SK-N-SH treated with all-trans-retinoic acid at 6 μM for 48 hours (cell line): ENCODE measurements around the gene INKA1.

ENCODE experiments used
- ATAC-seq: fragments of 200-7000 bp; cut with Tn5 transposase; 3 replicates; pipeline ENCODE4 v1.9.1; 2020; ENCODE audit warnings: mild to moderate bottlenecking, moderate library complexity
- ARNTL ChIP-seq: fragments of 450-650 bp; formaldehyde crosslinking; IDR thresholded peaks from 2 replicates; pipeline ENCODE4 v1.5.0; 2020; ENCODE audit warnings: low read depth, mild to moderate bottlenecking, moderate library complexity, borderline replicate concordance
- BACH2 ChIP-seq: fragments of 250-450 bp; sonication (Bioruptor Pico); IDR thresholded peaks from 2 replicates; pipeline ENCODE4 v1.9.0; 2021; ENCODE audit warnings: mild to moderate bottlenecking, borderline replicate concordance
- CSDC2 ChIP-seq: fragments of 250-450 bp; sonication (Bioruptor Pico); IDR thresholded peaks from 2 replicates; pipeline ENCODE4 v1.5.0; 2020; ENCODE audit warnings: mild to moderate bottlenecking, moderate library complexity
- ESRRG ChIP-seq: fragments of 250-450 bp; sonication (Bioruptor Pico); IDR thresholded peaks from 2 replicates; pipeline ENCODE4 v1.6.1; 2021; ENCODE audit warnings: mild to moderate bottlenecking
- OSR1 ChIP-seq: fragments of 250-450 bp; sonication (Bioruptor Pico); IDR thresholded peaks from 2 replicates; pipeline ENCODE4 v1.8.0; 2022; ENCODE audit warnings: moderate library complexity, mild to moderate bottlenecking, inconsistent platforms
- PATZ1 ChIP-seq: fragments of 250-450 bp; sonication (Bioruptor Pico); IDR thresholded peaks from 2 replicates; pipeline ENCODE4 v1.8.0; 2020; ENCODE audit warnings: mild to moderate bottlenecking, moderate library complexity, borderline replicate concordance
- PPARA ChIP-seq: fragments of 250-450 bp; sonication (Bioruptor Pico); IDR thresholded peaks from 2 replicates; pipeline ENCODE4 v1.5.0; 2020; ENCODE audit warnings: mild to moderate bottlenecking, borderline replicate concordance
- RARB ChIP-seq: fragments of 250-450 bp; sonication (Bioruptor Pico); IDR thresholded peaks from 2 replicates; pipeline ENCODE4 v1.8.0; 2021; ENCODE audit warnings: mild to moderate bottlenecking, moderate library complexity
- SNAI2 ChIP-seq: fragments of 250-450 bp; sonication (Bioruptor Pico); IDR thresholded peaks from 2 replicates; pipeline ENCODE4 v1.5.0; 2020; ENCODE audit warnings: mild to moderate bottlenecking, moderate library complexity
- TCF4 ChIP-seq: fragments of 250-450 bp; sonication (Bioruptor Pico); IDR thresholded peaks from 2 replicates; pipeline ENCODE4 v1.8.0; 2021; ENCODE audit warnings: mild to moderate bottlenecking, moderate library complexity, borderline replicate concordance
- TOX ChIP-seq: fragments of 250-450 bp; sonication (Bioruptor Pico); IDR thresholded peaks from 2 replicates; pipeline ENCODE4 v1.8.0; 2021; ENCODE audit warnings: mild to moderate bottlenecking, moderate library complexity, borderline replicate concordance
- TSHZ2 ChIP-seq: fragments of 250-450 bp; sonication (Bioruptor Pico); IDR thresholded peaks from 2 replicates; pipeline ENCODE4 v1.5.0; 2020; ENCODE audit warnings: mild to moderate bottlenecking, moderate library complexity
- ZC3H10 ChIP-seq: fragments of 250-450 bp; sonication (Bioruptor Pico); IDR thresholded peaks from 2 replicates; pipeline ENCODE4 v1.5.1; 2021; ENCODE audit warnings: mild to moderate bottlenecking, moderate library complexity
- ZFP3 ChIP-seq: fragments of 250-450 bp; sonication (Bioruptor Pico); IDR thresholded peaks from 2 replicates; pipeline ENCODE4 v1.5.0; 2020; ENCODE audit warnings: mild to moderate bottlenecking, moderate library complexity
- ZFP30 ChIP-seq: fragments of 450-650 bp; formaldehyde crosslinking; IDR thresholded peaks from 2 replicates; pipeline ENCODE4 v1.5.0; 2022; ENCODE audit warnings: mild to moderate bottlenecking, moderate library complexity
- ZNF565 ChIP-seq: fragments of 450-650 bp; formaldehyde crosslinking; conservative IDR thresholded peaks from 2 replicates; pipeline ENCODE4 v1.5.0; 2020; ENCODE audit warnings: low read depth, mild to moderate bottlenecking, moderate library complexity
- ZNF70 ChIP-seq: fragments of 450-650 bp; formaldehyde crosslinking; IDR thresholded peaks from 2 replicates; pipeline ENCODE4 v1.5.0; 2020; ENCODE audit warnings: mild to moderate bottlenecking, moderate library complexity
- ZNF8 ChIP-seq: fragments of 450-650 bp; formaldehyde crosslinking; IDR thresholded peaks from 2 replicates; pipeline ENCODE4 v1.5.0; 2020; ENCODE audit warnings: mild to moderate bottlenecking, moderate library complexity
- TF ChIP-seq, protein P1 (sequence below): fragments of 250-450 bp; sonication (Bioruptor Pico); IDR thresholded peaks from 2 replicates; pipeline ENCODE4 v1.8.0; 2021; ENCODE audit warnings: low read depth, mild to moderate bottlenecking, moderate library complexity, borderline replicate concordance
- TF ChIP-seq, protein P2 (sequence below): fragments of 250-450 bp; sonication (Bioruptor Pico); IDR thresholded peaks from 2 replicates; pipeline ENCODE4 v1.5.1; 2020; ENCODE audit warnings: low read depth, mild to moderate bottlenecking, moderate library complexity
- TF ChIP-seq, protein P3 (sequence below): fragments of 250-450 bp; sonication (Bioruptor Pico); IDR thresholded peaks from 2 replicates; pipeline ENCODE4 v1.5.1; 2021; ENCODE audit warnings: mild to moderate bottlenecking, moderate library complexity

The INKA1 gene

DNA sequence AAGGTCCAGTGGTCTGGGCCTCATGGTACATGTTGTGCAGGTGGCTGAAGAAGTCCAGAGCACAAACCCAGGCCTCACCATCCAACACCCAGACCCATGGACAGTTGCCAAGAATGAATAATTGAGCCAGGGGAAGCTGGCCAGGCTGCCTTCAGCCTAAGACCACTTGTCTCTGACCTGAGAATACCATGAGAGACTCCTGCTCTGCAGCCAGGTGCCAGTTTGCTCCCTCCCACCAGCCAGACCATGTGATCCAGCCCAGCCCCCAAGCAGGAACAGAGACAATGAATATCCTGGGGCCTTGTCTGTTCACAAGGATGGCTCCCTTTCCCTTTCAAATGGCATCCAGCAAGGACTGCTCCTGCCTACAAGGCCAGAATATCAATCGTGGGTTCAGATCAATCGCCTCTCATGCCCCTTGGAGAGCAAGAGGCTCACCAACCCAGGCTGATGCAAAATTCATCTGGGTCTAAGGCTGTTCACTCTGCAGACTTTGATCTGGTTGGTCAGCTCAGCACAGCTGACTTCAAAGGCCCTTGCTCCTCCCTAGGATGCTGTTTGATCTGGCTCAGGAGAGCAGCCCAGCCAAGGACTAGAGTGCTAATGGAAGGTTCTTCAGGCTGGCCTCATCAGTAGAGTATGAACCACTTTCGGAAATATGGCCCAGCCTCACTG is 39.9 kb downstream of the INKA1 start:
- ATAC-seq = no peak
- no peak for TF ChIP-seq ZFP30
- no peak for TF ChIP-seq ZNF70
- no peak for TF ChIP-seq ZC3H10
- TF ChIP-seq OSR1 = no peak
- TF ChIP-seq, protein P1, sequence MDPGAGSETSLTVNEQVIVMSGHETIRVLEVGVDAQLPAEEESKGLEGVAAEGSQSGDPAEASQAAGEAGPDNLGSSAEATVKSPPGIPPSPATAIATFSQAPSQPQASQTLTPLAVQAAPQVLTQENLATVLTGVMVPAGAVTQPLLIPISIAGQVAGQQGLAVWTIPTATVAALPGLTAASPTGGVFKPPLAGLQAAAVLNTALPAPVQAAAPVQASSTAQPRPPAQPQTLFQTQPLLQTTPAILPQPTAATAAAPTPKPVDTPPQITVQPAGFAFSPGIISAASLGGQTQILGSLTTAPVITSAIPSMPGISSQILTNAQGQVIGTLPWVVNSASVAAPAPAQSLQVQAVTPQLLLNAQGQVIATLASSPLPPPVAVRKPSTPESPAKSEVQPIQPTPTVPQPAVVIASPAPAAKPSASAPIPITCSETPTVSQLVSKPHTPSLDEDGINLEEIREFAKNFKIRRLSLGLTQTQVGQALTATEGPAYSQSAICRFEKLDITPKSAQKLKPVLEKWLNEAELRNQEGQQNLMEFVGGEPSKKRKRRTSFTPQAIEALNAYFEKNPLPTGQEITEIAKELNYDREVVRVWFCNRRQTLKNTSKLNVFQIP (CRISPR knock-in tag) = no peak
- TF ChIP-seq ZNF565 (CRISPR knock-in tag) = no peak
- no peak for TF ChIP-seq ZFP3 (CRISPR knock-in tag)

DNA sequence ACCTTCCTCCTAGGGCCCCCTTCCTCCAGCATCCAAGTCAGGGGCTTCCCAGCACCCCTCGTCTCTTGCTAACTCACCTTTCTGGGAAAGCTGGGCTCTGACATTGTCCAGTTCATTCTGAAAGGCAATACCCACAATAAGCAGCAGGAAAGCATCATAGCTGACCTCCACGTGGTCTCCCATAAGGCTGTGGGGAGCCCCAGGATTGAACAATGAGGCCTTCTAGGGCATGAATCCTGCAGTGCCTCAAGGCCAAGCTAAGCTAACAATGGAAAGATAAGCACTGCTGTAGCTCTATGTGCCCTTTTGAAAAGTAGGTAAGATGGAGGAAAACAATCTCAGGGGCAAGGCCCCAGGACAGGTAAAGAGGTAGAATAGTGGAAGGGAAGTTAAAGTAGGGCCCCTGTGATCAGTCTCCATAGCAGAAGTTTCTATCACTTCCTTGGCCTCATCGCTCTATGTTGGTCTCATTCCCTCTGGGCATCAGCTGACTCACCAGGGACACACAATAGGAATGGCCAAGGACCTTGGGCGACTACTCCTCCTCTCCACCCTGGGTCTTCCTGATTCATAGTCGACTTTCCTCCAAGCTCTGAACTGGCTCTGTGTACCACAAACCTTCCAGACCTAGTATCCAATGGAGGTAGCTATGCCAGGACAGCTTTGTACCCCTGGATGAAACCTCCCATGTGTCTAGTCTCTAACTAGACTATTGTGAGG is 41.6 kb downstream of the INKA1 start:
- TF ChIP-seq TSHZ2 (CRISPR knock-in tag) (no peak), TOX (CRISPR knock-in tag) (no peak), ARNTL (no peak), TCF4 (CRISPR knock-in tag) (no peak), ESRRG (no peak), ZNF8 (no peak), ZFP3 (CRISPR knock-in tag) (no peak), SNAI2 (CRISPR knock-in tag) (no peak), PATZ1 (CRISPR knock-in tag) (no peak), PPARA (CRISPR knock-in tag) (no peak), ZFP30 (no peak), BACH2 (no peak), CSDC2 (CRISPR knock-in tag) (no peak), ZNF70 (no peak), RARB (CRISPR knock-in tag) (no peak), OSR1 (no peak)
- TF ChIP-seq, protein P1 (CRISPR knock-in tag) = no peak
- TF ChIP-seq, protein P2, sequence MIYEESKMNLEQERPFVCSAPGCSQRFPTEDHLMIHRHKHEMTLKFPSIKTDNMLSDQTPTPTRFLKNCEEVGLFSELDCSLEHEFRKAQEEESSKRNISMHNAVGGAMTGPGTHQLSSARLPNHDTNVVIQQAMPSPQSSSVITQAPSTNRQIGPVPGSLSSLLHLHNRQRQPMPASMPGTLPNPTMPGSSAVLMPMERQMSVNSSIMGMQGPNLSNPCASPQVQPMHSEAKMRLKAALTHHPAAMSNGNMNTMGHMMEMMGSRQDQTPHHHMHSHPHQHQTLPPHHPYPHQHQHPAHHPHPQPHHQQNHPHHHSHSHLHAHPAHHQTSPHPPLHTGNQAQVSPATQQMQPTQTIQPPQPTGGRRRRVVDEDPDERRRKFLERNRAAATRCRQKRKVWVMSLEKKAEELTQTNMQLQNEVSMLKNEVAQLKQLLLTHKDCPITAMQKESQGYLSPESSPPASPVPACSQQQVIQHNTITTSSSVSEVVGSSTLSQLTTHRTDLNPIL = no peak
- TF ChIP-seq, protein P3, sequence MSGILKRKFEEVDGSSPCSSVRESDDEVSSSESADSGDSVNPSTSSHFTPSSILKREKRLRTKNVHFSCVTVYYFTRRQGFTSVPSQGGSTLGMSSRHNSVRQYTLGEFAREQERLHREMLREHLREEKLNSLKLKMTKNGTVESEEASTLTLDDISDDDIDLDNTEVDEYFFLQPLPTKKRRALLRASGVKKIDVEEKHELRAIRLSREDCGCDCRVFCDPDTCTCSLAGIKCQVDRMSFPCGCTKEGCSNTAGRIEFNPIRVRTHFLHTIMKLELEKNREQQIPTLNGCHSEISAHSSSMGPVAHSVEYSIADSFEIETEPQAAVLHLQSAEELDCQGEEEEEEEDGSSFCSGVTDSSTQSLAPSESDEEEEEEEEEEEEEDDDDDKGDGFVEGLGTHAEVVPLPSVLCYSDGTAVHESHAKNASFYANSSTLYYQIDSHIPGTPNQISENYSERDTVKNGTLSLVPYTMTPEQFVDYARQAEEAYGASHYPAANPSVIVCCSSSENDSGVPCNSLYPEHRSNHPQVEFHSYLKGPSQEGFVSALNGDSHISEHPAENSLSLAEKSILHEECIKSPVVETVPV (CRISPR knock-in tag) = no peak
- ATAC-seq = no peak
